Activated CD4-positive, alpha-beta T cell treated with anti-CD3 and anti-CD28 coated beads, Interleukin-2, amount 50 U/mL, for 16 hours (primary cell): ENCODE data around the gene PRKD3.
A peak's percentile ranks its signal among the peaks of the same experiment; 100 is the strongest.

ENCODE experiments used
- DNase-seq: peaks from one replicate; pipeline ENCODE4 v3.0.0-alpha.2; 2020

Gene PRKD3

DNA sequence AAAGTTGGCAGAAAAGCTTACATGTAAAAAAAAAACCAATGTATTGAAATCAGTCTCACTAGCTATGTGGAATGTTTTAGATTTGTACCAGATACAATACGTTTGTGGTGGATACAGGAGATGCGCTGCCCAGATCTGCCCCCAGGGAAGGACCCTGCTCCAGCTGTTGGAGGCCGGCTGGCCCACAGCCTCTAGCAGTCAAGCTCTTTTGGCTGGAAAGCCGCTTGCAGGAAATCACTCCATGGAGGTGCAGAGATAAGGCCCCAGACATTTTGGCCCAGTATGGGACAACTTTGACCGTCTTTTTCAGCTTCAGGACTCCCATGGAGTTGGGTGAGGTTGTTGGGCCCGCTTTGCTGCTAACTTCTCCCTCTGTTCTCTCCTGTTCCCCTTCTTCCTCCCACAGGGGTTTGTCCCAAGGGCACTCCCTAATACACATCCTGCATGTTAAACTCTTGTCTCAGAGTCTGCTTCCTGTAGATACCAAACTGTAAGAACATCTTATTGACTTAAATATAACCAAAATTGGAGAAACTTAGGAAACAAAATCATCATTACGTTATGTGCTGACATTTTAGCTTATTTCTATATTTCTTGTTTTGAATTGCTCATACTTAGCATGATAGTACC is 18.1 kb upstream of the PRKD3 start:
- DNase-seq = no peak

DNA sequence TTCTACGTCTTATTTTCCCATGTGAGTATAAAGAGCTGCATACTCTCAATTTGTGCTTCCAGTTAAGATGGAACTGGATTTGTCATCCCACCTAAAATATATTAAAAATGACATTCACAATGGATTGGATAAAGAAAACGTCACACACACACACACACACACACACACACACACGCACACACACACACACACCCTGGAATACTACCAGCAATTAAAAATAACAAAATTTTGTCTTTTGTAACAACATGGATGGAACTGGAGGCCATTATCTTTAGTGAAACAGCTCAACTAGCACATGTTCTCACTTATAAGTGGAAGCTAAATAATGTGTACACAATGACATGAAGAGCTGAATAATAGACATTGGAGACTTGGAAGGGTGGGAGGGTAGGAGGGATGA is 16.0 kb upstream of the PRKD3 start:
- DNase-seq = no peak

DNA sequence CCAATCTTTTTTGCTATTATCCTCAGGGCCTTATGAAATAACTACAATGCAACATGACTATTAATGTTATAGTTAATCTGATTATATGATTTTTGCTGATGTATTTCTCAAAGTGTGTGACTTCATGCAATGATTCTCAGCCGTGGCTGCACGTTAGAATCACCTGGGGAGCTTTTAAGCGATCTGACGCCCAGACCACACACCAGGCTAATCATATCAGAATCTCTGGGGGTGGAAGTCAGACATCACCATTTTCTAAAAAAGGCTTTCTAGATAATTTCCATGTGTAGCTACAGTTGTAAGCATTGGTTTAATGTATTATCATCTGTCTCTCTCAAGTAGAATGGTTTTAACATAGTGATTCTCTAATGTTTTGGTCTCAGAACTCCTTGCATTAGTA is 14.3 kb upstream of the PRKD3 start:
- no peak for DNase-seq

DNA sequence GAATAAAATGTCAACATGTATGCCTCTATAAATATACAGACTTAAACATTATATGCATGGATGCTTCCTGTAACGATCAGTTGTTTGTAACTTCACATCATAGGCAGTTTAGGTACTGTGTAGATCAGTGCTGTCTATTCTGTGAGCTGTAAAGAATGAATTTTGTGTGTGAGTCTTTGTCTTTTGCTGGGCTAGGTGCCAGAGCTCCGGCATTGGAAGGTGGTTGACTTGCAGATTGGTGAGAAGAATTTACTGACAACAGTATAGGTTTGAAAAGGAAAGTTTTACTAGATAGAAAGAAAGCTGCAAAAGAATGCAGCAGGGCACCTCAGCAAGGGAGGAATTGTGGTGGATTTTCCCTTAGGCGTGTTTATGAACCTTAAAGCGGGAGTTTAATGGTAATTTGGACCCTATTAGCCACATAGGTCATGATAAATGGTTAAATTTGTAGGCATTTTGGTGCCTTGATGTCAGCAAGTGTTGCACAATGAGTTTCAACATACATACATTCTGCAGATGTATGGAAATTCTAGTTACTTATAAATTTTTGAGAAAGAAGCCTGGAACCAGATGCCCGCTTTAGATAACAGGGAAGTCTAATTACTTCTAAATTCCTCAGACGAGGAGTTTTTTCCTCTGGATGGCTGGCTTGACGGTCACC is 13.1 kb upstream of the PRKD3 start:
- DNase-seq = no peak

DNA sequence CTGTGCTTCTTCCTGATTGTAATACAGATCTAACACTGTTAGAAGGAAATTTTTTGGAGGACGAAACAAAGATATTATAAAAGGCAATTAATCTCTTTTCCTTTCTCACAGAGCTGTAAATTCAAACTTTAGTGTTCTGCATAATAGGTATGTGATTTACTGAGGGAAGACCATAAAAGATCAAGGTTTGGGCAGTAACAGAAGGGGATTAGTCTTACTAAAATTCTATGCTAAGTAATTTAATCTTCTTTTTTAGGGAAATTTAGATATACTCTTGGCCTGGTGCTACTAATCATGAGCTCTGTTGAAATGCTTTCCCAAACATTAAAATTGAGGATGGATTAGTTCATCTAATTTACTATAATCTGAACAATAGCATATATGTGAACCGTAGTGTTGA is 11.0 kb upstream of the PRKD3 start:
- DNase-seq = no peak

DNA sequence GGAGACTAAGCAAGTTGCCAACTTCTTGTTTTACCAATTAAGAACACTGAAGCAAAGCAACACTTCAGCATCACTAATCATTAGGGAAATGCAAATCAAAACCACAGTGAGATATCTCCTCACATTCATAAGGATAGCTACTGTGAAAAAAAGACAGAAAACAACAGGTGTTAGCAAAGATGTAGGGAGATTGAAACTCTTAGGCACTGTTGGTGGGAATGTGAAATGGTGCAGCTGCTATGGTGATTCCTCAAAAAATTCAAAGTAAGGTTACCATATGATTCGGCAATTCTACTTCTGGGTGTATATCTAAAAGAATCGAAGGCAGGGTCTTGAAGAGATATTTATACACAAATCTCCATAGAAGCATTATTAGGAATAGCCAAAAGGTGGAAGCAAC is 8.6 kb upstream of the PRKD3 start:
- DNase-seq = no peak

DNA sequence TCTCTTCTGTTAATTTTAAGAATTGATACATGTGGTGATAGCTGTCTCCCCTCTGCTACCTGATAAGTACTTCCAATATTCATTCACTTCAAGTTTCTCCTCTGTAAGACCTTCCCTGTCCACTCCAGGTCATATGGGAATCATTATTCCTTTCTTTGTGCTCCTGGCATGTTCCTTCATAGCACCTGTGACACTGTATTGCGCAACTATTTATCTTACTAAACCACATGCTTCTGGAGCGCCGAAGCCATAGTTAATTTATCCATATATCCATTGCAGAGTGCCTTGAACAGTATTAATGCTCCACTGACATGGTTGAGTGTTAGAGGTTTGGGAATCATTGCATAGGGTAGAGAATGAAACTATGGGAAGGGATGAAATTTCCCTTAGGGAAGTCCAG is 7.9 kb upstream of the PRKD3 start:
- DNase-seq = no peak

DNA sequence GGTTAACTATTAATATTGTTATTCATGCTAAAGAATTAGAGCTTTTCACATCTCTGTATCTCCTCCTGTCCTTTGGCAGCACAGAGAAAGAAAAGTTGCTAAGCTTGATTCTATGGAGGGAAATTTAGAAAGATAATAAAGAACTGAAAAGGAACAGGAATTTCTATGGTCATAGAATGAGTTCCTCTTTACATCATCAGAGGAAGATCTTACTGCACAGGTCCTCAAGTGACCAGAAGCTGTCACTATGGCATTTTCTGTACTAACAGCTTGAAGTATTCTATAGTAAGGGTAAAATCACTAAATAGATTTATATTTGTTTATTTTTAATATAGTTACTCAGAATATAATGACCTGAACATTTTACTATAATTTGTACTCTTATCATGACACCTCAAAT is 6.0 kb upstream of the PRKD3 start:
- no peak for DNase-seq

DNA sequence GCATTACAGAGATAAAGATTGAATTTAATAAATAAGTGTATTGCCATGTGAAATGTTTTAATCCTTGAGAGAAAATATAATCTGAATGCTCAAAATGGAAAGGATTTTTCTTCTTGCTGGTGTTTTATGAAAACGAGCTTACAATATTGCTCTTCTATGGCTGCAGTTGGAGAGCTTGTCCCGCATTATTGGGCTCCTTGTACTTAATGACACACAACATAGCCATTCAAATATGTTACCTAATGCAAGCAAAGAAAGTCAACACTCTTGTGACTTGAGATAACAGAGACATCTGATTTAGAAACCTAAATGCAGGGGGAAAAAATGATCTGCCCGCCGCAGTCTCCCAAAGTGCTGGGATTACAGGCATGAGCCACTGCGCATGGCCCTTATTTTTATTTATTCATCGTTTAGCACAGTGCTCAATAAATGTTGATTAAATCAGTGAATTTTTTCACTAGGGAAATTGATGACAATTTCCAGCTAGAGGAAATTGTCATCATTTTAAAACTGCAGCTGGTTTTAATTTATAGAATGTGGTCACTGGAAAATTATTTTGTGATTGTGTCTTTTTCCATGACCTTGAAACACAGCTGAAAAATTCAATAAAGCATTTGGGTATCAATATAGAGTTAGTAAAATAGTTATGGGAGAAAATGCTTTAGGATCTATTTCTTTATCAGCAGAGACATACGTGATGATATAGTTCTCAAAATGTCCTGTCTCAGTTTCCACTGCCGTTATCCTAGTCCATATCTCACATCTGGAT is 2.4 kb upstream of the PRKD3 start:
- DNase-seq = no peak

DNA sequence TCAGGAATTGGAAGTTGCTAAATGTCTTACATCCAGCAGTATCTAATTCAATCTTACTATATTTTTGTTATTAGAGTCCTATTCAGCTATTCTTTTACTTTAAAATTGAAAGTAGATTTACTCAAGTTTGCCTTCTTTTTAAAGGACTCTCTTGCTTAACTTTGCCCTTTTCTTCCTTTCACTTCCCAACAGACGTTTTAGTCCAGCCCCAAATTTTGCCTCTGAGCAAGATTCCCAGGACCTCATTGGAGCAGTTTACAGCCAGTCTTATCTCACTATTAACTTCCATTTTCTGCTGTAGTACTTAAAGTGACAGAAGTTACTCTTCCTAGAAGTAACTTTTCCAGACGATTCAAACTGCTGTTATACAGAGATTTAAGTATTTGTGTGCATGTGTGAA is 1.7 kb upstream of the PRKD3 start:
- no peak for DNase-seq

DNA sequence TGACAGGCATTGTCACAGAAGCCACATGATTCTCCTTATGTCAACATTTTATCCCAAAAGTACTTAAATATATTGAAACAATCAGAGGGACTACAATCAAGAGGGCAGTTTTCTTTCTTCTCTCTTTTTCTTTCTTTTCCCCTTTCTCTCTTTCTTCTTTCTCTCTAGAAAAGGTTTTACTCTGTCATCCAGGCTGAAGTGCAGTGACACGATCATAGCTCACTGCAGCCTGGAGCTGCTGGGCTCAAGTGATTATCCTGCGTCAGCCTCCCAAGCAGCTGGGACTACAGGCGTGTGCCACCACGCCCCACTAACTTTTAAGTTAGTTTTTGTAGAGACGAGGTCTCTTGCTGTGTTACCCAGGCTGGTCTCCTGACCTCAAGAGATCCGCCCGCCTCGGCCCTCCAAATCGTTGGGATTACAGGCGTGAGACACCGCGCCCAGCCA is 1.0 kb upstream of the PRKD3 start:
- DNase-seq = no peak

DNA sequence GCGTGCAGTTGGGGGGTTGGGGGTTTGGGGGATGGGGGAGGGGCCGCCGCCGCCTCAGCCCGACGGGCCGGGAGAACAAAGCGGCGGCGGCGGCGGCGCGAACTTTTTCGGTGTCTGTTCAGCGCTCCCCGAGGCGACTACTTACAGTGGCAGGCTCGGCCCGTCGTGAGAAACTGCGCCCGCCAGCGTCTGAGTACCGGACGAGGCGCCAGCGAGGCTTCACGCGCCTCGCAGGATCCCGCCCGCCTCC is 172 bp downstream of the PRKD3 start:
- no peak for DNase-seq

DNA sequence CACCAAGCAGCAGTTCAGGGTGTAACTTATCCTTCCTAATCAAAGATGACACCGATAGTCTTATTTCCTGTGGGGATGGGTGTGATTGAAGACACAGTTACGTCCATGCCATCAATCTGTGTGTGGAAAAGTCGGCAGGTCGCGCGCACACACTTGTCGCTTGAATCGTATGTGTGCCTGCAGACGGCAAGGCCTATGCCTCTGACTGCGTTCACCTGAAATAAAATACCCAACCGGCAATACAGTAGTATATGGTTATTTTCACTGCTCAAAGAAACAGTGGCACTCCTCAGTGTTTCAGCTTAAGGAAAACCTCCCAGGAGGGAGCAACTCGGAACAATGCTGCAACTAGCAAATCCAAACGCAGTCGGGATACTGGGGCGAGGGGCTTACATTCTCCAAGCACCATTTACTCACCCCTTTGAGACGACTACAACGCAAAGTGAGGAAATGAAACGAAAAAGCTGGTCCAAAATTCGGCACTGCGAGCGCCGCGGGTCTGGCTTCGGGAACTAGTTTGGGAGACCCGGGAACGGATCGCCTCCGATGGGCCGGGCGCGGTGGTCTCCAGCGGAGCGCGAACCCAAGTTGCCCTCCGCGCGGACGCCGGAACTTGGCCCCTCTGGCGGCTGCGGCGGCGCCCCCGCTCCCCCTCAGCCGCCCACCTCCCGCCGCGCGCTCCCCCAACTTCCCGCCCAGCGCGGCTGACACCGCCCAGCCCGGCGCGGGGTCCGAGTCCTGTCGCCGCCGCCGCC is 675 bp downstream of the PRKD3 start:
- DNase-seq = peak; percentile 41

DNA sequence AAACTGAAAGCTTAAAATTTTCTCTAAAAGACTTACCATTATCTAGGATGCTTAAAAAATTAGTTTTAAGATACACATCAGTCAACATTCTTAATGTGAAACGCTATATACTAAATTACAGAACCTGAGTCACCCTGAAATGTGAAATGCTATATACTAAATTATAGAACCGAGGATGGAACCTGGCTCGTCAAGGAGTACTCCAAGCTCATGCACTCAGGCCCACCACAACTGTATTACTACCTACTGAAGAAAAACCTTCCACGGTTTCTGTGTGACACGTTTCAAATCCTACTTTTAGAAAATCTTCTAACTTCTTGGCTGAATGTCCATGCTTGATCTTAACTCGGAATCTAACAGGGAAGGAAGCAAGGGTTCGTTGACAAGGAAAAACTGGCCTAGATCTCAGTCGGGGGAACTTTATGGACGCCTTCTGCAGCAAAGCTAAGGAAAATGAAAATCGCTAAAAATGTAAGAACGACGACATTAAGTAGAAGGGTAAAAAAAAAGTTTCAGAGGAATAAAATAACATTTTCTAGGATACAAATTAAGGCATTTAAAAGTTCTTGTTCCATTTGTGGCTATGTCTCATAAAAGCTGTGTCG is 1.4 kb downstream of the PRKD3 start:
- DNase-seq = no peak

DNA sequence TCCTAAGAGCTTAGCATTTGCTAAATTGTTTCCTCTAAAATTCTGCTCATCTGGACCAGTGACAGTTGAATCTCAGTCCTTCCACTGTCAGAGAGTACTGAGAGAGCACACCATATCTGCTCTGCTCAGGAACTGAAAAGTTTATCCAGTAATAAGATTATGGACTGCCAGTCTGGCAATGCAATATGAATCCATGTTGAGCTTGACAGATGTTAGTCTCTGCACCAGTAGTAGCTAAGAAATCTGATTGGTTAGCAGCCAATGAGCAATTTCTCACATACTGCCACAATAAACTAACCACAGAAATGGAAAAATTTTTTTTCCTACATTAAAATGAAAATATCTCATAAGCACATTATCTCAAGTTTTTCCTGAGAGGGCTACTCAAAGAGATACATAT is 2.3 kb downstream of the PRKD3 start:
- peak; percentile 21 for DNase-seq

DNA sequence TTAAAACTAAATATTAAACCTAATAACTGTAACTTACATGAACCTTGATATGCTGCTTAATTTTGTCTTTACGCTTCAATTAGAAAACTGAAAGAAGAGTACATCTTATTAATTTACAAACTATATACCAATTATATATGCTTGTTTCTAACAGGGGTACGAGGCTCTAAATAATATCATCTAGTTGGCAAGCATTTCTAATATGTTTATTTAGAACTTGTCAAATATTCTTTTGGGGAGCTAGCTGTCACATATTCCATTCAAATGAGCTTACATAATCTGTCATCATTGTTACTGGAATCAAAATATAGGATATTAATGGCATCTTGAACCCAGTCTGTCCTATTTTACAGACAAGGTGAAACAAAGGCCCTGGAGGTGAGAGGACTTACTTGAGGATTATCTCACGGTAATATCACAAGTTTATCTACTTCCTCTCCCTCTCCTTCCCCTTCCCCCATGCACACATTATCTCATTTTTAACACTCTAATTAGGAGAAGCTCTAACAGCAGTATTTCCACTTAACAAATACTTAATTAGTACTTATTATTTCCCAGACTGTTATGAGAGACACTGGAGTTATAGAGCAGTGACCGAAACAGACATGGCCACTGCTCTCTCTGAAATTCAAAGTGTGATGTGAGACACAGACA is 3.5 kb downstream of the PRKD3 start:
- no peak for DNase-seq

DNA sequence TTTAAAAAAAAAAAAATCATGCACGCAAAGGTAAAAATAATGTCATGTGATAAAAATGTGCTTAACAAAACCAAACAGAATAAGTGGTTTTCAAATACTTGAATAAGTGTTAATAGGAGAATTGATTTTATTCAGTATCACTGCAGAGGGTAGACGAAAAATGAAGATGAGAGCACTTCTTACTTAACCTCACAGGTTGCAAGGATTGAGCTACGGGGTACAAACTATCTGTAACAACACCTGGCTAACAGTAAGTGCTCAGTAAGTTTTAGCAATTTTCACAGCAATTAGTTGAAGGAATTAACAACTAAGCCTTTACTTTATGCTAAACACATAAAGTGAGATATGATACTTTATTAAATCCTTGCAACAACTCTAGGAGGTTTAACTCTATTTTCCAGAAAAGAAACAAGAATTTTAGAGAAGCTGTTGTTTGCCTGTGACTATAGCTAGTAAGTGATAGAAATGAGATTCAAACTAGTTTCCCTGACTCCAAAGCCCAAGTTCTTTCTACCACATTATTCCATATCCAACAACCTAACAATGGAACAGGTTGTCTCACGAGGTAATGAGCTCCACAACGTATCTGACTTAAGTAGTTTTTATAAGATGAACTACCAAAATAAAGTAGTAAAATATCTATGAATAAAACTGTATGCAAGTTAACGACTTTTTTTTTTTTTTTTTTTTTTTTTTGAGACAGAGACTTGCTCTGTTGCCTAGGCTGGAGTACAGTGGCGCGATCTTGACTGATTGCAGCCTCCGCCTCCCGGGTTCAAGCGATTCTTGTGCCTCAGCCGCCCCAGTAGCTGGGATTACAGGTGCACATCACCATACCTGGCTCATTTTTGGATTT is 4.7 kb downstream of the PRKD3 start:
- DNase-seq = no peak

DNA sequence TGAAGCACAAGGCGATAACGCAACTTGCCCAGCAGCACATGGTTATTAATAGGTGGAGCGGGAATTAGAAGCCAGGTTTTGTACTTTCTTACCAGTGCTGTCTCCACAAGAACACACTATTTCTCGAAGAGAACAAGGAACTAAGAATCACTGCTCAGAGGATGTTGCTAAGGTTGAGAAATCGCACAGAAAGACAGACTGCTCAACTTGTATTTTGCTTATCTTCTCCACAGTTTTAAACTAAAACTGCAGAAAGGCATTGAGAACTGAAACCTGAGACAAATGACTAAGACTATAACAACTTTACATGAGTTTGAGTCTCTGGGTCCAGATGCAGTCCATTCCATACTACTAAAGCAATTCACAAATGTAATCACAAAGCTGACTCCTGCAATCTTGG is 6.2 kb downstream of the PRKD3 start:
- peak; percentile 11 for DNase-seq

DNA sequence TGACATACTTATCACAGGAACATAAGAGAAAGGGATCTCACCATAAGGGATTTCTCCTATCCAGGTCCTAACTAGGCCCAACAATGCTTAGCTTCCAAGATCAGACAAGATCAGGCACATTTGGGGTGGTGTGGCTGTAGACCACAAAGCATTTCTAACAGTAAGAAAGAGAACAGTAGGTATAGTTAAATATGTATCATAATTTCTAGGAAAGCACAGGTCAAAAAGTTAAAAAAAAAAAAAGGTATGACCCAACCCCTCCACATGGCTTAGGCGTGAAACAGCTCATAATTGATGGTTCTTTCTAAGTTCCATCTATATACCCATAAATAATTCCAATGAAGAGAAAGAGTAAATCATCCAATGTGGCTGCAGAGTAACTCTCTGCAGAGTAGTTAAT is 6.9 kb downstream of the PRKD3 start:
- peak; percentile 5 for DNase-seq

DNA sequence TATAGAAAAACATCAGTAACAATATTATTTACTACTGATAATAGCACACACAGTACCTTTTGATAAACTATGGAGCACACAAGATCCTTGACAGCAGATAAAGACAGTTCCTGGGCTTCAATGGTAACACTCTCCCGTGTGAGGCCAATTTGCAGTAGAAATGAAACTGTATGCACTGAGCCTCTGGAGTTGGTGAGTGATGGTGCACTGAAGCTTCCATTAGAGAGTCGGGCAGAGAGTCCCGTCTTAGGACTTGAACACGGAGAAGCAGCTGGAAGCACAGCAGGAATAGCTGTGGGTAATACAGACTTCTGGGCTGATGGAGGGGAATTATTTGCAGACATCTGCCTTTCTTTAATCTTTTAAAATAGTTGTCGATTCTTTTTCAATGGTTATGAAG is 8.5 kb downstream of the PRKD3 start:
- DNase-seq = no peak

DNA sequence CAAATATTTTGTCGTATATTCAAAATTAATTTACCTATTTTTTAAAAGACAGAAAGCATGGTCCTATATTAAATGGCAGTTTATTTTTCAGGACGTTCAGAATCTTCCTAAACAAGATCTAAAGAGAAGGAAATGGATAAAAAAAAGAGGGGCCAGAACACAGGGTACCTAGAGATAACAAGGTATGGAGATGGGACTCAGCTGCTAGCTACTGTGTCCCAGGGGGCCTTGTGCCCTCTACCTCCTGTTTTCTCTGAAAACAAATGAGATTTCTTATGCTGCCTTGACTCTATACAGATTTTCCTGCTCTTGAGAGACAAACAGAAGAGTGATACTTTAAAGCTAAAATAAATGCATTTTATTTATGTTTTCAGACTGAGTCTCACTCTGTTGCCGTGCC is 9.3 kb downstream of the PRKD3 start:
- DNase-seq = no peak

DNA sequence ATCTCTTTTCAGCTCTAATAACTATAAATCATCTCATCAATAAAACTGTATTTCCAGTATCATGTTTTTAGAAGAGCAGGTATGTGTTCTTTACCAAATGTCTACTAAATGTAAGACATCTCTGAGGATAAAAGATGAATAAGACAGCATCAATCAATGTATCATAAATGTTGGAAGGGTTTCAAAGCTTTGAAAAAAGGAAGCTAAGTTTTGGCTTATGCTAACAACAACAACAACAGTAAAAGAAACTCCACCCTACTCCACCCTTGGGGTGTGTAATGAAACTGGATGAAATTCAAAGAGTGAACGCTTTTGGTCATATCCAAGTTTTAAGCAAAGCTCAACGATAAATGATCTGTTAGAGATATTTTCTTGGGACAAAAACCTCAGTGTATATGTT is 17.1 kb downstream of the PRKD3 start:
- DNase-seq = no peak
